ENCODE results near the gene HFM1. TPM values are rescaled to one million over a fixed set of nuclear protein-coding genes. Genes with fewer than 3 reads are reported as not detected.

HFM1 gene
- total RNA-seq, 1 experiment from 2014 or later: 0.39 TPM

DNA sequence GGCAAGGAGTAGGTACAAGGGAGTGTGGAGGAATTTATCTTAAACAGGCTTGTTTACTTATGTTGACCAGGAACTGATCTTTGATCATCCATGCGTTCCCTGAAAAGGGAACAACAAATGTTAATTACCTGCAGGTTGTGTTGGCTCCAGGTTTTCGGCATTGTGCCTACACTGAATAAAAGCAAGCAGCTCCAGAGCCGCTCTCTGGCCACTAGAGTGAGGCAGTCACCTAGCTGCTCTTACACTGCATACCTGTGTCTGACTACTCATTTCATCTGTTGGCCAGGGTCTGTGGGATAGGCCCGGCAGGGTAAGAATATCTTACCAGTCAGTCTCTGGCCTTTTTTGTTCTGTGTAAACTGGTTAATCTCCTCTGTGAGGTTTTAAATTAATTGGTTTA lies 183.6 kb downstream of the HFM1 start:
- H3K9me3 ChIP-seq (ENCODE audit: control insufficient read depth, insufficient read depth, low read depth, low read length): no peaks in the 10 kb centered on the region
- H3K36me3 ChIP-seq (ENCODE audit: control insufficient read depth, insufficient read depth, low read length): no peaks in the 10 kb centered on the region
- DNase-seq (ENCODE audit: low read depth, low spot score) (no peak), ATAC-seq (no peak)
- TF ChIP-seq, protein P1, sequence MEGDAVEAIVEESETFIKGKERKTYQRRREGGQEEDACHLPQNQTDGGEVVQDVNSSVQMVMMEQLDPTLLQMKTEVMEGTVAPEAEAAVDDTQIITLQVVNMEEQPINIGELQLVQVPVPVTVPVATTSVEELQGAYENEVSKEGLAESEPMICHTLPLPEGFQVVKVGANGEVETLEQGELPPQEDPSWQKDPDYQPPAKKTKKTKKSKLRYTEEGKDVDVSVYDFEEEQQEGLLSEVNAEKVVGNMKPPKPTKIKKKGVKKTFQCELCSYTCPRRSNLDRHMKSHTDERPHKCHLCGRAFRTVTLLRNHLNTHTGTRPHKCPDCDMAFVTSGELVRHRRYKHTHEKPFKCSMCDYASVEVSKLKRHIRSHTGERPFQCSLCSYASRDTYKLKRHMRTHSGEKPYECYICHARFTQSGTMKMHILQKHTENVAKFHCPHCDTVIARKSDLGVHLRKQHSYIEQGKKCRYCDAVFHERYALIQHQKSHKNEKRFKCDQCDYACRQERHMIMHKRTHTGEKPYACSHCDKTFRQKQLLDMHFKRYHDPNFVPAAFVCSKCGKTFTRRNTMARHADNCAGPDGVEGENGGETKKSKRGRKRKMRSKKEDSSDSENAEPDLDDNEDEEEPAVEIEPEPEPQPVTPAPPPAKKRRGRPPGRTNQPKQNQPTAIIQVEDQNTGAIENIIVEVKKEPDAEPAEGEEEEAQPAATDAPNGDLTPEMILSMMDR (IDR thresholded peaks at IDR 0.05): no peak
- TF ChIP-seq POLR2AphosphoS5 (IDR thresholded peaks at IDR 0.05; ENCODE audit: low read depth, low read length): no peak
- TF ChIP-seq TCF7L2 (IDR thresholded peaks at IDR 0.05; ENCODE audit: low read depth, low read length): no peak
- ChIA-PET POLR2A (no interaction called here), CTCF (no interaction called here)
- no peak overlapping the region for H3K4me3 ChIP-seq (ENCODE audit: low read depth in 2 of 2, low read length in 2 of 2)
- H3K4me1 ChIP-seq (ENCODE audit: control insufficient read depth, insufficient read depth, low read length): no peaks in the 10 kb centered on the region
- H3K27me3 ChIP-seq (ENCODE audit: control insufficient read depth, insufficient read depth, low read length): no peaks in the 10 kb centered on the region
- in situ Hi-C loops (cut with HindIII; ENCODE audit: low pct_unique_long_range_greater_than_20kb, low sequenced_read_pairs) (no loop called here), intact Hi-C loops (cut with micrococcal nuclease; ENCODE audit: unreplicated experiment) (no loop called here)
- BruUV-seq (replicated peaks): no TSS peak
- H3K27ac ChIP-seq (ENCODE audit: low read length): no peak overlapping the region

DNA sequence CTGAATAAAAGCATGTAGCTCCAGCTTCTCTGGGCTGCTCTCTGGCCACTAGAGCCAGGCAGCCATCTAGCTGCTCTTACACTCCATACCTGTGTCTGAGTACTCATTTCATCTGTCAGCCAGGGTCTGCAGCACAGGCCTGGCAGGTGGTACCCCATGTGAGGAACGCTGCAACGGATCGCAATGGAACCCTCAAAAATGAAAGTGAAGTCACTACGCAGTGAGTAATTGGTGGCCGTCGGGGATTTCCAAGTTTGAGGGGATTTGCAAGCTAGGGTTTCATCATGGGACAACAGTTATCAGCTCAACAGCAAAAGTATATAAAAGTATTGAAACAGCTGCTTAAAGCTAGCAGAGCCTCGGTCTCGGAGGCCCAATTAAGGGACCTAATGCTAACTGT lies 186.7 kb downstream of the HFM1 start:
- Histone ChIP-seq H3K9me3 (ENCODE audit: control insufficient read depth, insufficient read depth, low read depth, low read length) (no peaks in the 10 kb centered on the region), H3K4me3 (ENCODE audit: low read depth in 2 of 2, low read length in 2 of 2) (no peak overlapping the region), H3K36me3 (ENCODE audit: control insufficient read depth, insufficient read depth, low read length) (no peaks in the 10 kb centered on the region), H3K4me1 (ENCODE audit: control insufficient read depth, insufficient read depth, low read length) (no peaks in the 10 kb centered on the region), H3K27me3 (ENCODE audit: control insufficient read depth, insufficient read depth, low read length) (no peaks in the 10 kb centered on the region), H3K27ac (ENCODE audit: low read length) (no peak overlapping the region)
- no TSS peak for BruUV-seq (replicated peaks)
- intact Hi-C loops (cut with micrococcal nuclease; ENCODE audit: unreplicated experiment): no loop called here
- no peak for ATAC-seq
- CTCF ChIA-PET: no interaction called here
- TF ChIP-seq TCF7L2 (IDR thresholded peaks at IDR 0.05; ENCODE audit: low read depth, low read length) (no peak), POLR2AphosphoS5 (IDR thresholded peaks at IDR 0.05; ENCODE audit: low read depth, low read length) (no peak), SIN3A (IDR thresholded peaks at IDR 0.05; ENCODE audit: borderline replicate concordance, insufficient read depth, low read depth, low read length) (no peak)
- TF ChIP-seq, protein P2, sequence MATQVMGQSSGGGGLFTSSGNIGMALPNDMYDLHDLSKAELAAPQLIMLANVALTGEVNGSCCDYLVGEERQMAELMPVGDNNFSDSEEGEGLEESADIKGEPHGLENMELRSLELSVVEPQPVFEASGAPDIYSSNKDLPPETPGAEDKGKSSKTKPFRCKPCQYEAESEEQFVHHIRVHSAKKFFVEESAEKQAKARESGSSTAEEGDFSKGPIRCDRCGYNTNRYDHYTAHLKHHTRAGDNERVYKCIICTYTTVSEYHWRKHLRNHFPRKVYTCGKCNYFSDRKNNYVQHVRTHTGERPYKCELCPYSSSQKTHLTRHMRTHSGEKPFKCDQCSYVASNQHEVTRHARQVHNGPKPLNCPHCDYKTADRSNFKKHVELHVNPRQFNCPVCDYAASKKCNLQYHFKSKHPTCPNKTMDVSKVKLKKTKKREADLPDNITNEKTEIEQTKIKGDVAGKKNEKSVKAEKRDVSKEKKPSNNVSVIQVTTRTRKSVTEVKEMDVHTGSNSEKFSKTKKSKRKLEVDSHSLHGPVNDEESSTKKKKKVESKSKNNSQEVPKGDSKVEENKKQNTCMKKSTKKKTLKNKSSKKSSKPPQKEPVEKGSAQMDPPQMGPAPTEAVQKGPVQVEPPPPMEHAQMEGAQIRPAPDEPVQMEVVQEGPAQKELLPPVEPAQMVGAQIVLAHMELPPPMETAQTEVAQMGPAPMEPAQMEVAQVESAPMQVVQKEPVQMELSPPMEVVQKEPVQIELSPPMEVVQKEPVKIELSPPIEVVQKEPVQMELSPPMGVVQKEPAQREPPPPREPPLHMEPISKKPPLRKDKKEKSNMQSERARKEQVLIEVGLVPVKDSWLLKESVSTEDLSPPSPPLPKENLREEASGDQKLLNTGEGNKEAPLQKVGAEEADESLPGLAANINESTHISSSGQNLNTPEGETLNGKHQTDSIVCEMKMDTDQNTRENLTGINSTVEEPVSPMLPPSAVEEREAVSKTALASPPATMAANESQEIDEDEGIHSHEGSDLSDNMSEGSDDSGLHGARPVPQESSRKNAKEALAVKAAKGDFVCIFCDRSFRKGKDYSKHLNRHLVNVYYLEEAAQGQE (IDR thresholded peaks at IDR 0.05; ENCODE audit: insufficient read depth in 1 of 2, low read depth in 2 of 2, low read length in 1 of 2): no peak
- TF ChIP-seq, protein P1 (IDR thresholded peaks at IDR 0.05): no peak
- DNase-seq (ENCODE audit: low read depth, low spot score): no peak
- POLR2A ChIA-PET: interaction anchor here (1.3 kb wide), 1 partner anchor 60 kb away, joined by 4 read pairs; no protein-coding TSS in a partner anchor
- in situ Hi-C loops (cut with HindIII; ENCODE audit: low pct_unique_long_range_greater_than_20kb, low sequenced_read_pairs): no loop called here

Other genes with a start within 250 kb of the HFM1 start
- gene CDC7, start 96.0 kb upstream of the HFM1 start, total RNA-seq (2021; ENCODE audit: unreplicated experiment): 30.1 TPM